Peyer's patch (tissue), 4 donors: ENCODE data around the gene WTIP. TPM values are rescaled to one million over a fixed set of nuclear protein-coding genes. Genes with fewer than 3 reads are reported as not detected.
"Not testable (repeated sequence)": the region's sequence is repeated elsewhere in the genome, so short reads cannot be mapped to it uniquely, and the experiment has no call there.

ENCODE experiments used
- DNase-seq, 3 donors: peaks; one replicate each; pipeline ENCODE4 v3.0.0-alpha.2; 2017 to 2019
- H3K27ac ChIP-seq, 4 donors: fragments of 200-600 bp; sonication (generic); one replicate each; pipeline ENCODE4 v1.5.1; 2016 to 2019
- H3K27me3 ChIP-seq, 2 donors: fragments of 200-600 bp; sonication (generic); one replicate each; pipeline ENCODE4 v1.5.1; 2019
- H3K36me3 ChIP-seq, 3 donors: fragments of 200-600 bp; sonication (generic); one replicate each; pipeline ENCODE4 v1.5.1; 2016 to 2019
- H3K4me1 ChIP-seq, 4 donors: fragments of 200-600 bp; sonication (generic); one replicate each; pipeline ENCODE4 v1.5.1; 2016 to 2019
- H3K4me3 ChIP-seq, 4 donors: fragments of 200-600 bp; sonication (generic); 1 replicate in 3 of 4; 2 replicates in 1 of 4; pipeline ENCODE4 v1.5.1; 2016 to 2019; ENCODE audit warnings: mild to moderate bottlenecking in 1 of 4
- H3K9me3 ChIP-seq, 4 donors: fragments of 200-600 bp; sonication (generic); one replicate each; pipeline ENCODE4 v1.5.1; 2016 to 2019; ENCODE audit warnings: mild to moderate bottlenecking in 1 of 4
- CTCF ChIP-seq, 6 experiments: fragments of 450-650 bp in 4 of 6; fragments of 200-600 bp in 2 of 6; sonication (generic) in 1 of 6; IDR thresholded peaks; one replicate each; pipeline ENCODE4 v1.5.1; 2017 to 2019; ENCODE audit warnings: antibody characterized with exemption in 6 of 6, mild to moderate bottlenecking in 3 of 6, moderate library complexity in 1 of 6
- POLR2A ChIP-seq, 2 donors: fragments of 450-650 bp; IDR thresholded peaks; one replicate each; pipeline ENCODE4 v1.5.1; 2017; ENCODE audit warnings: antibody characterized with exemption in 2 of 2, mild to moderate bottlenecking in 2 of 2, moderate library complexity in 2 of 2
- total RNA-seq, 4 donors: library from RNA; depleted of rRNA; stranded (reverse); fragments of >200 nt; gene quantifications; one replicate each; pipeline ENCODE4 v1.1.0, GENCODE V29; 2016

The WTIP gene
- total RNA-seq, 4 donors from 2014 or later, result 1.2 to 18.2 (median 4.7) TPM

GRCh38 chr19:34475026-34475974, 6.3 kb upstream of the WTIP start:
- Histone ChIP-seq H3K4me3 (no peak overlapping the region), H3K27me3 (no peaks in the 10 kb centered on the region), H3K4me1 (no peaks in the 10 kb centered on the region), H3K27ac (no peak overlapping the region), H3K9me3 (no peaks in the 10 kb centered on the region), H3K36me3 (peaks cover 0 to 27% (median 0%) of the 10 kb centered on the region in 3 donors)
- TF ChIP-seq CTCF (IDR thresholded peaks at IDR 0.05), result no peak
- no peak for TF ChIP-seq POLR2A (IDR thresholded peaks at IDR 0.05)
- DNase-seq, result no peak

GRCh38 chr19:34475975-34476594, 5.5 kb upstream of the WTIP start:
- TF ChIP-seq CTCF (IDR thresholded peaks at IDR 0.05) (no peak), POLR2A (IDR thresholded peaks at IDR 0.05) (no peak)
- H3K4me3 ChIP-seq, result no peak overlapping the region
- no peaks in the 10 kb centered on the region for H3K9me3 ChIP-seq
- H3K4me1 ChIP-seq, result peaks cover 0 to 4% (median 0%) of the 10 kb centered on the region in 4 donors
- H3K27ac ChIP-seq, result no peak overlapping the region
- no peak for DNase-seq
- H3K27me3 ChIP-seq, result peaks cover 0 to 4% of the 10 kb centered on the region in 2 donors
- H3K36me3 ChIP-seq, result peaks cover 0 to 22% (median 0%) of the 10 kb centered on the region in 3 donors

- not testable (repeated sequence) for DNase-seq, H3K4me3 ChIP-seq
Observed at GRCh38 chr19:34478496-34478895, 3.1 kb upstream of the WTIP start.

GRCh38 chr19:34479396-34479795, 2.2 kb upstream of the WTIP start:
- H3K27ac ChIP-seq, result no peak overlapping the region
- peaks cover 0 to 7% of the 10 kb centered on the region in 2 donors for H3K27me3 ChIP-seq
- H3K4me1 ChIP-seq, result peaks cover 0 to 13% (median 4%) of the 10 kb centered on the region in 4 donors
- H3K4me3 ChIP-seq, result no peak overlapping the region
- no peaks in the 10 kb centered on the region for H3K36me3 ChIP-seq
- no peak for TF ChIP-seq CTCF (IDR thresholded peaks at IDR 0.05)
- no peak for TF ChIP-seq POLR2A (IDR thresholded peaks at IDR 0.05)
- no peaks in the 10 kb centered on the region for H3K9me3 ChIP-seq
- no peak for DNase-seq

More at GRCh38 chr19:34478496-34478895, 3.1 kb upstream of the WTIP start:
- not testable (repeated sequence) for H3K27me3 ChIP-seq, H3K27ac ChIP-seq, H3K9me3 ChIP-seq, H3K36me3 ChIP-seq
- H3K4me1 ChIP-seq, result peaks cover 0 to 13% (median 4%) of the 10 kb centered on the region in 4 donors

GRCh38 chr19:34480491-34480890, 1.1 kb upstream of the WTIP start:
- TF ChIP-seq POLR2A (IDR thresholded peaks at IDR 0.05) (no peak), CTCF (IDR thresholded peaks at IDR 0.05) (no peak)
- Histone ChIP-seq H3K27me3 (peaks cover 0 to 7% of the 10 kb centered on the region in 2 donors), H3K9me3 (no peaks in the 10 kb centered on the region), H3K36me3 (no peaks in the 10 kb centered on the region), H3K4me1 (peaks cover 0 to 13% (median 4%) of the 10 kb centered on the region in 4 donors), H3K27ac (peak overlapping the region in 2 of 4 donors; percentile 78 to 85), H3K4me3 (no peak overlapping the region)
- peak in 1 of 3 donors; percentile 13 for DNase-seq
